ENCODE data around the gene EDA.

DNA sequence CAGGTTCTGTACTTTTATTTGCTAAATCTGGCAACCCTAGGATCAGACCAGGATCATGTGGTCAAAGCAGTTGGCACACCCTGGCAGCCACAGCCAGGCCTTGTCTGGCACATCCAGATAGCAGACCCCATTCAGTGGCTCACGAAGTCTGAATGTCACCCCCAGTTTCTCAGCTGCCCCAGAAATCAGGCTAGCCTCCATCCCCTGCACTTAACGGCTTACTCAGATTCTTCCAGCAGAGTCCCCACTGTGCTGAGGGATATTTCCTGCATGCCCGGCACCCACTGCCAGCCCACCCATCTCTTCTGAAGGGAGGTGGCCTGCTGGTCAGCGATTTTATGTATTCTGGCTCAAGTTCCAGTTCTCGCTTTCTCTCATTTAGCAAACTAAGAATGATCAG lies 438.5 kb downstream of the EDA start:
- TF ChIP-seq, protein P1, sequence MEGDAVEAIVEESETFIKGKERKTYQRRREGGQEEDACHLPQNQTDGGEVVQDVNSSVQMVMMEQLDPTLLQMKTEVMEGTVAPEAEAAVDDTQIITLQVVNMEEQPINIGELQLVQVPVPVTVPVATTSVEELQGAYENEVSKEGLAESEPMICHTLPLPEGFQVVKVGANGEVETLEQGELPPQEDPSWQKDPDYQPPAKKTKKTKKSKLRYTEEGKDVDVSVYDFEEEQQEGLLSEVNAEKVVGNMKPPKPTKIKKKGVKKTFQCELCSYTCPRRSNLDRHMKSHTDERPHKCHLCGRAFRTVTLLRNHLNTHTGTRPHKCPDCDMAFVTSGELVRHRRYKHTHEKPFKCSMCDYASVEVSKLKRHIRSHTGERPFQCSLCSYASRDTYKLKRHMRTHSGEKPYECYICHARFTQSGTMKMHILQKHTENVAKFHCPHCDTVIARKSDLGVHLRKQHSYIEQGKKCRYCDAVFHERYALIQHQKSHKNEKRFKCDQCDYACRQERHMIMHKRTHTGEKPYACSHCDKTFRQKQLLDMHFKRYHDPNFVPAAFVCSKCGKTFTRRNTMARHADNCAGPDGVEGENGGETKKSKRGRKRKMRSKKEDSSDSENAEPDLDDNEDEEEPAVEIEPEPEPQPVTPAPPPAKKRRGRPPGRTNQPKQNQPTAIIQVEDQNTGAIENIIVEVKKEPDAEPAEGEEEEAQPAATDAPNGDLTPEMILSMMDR (conservative IDR thresholded peaks at IDR 0.05; ENCODE audit: low read length): no peak
- no peak for TF ChIP-seq EZH2phosphoT487 (IDR thresholded peaks at IDR 0.05; ENCODE audit: borderline replicate concordance, low read depth, low read length)

All from OCI-LY7 (cell line).